ENCODE data around the gene PLA1A.

The PLA1A gene

DNA sequence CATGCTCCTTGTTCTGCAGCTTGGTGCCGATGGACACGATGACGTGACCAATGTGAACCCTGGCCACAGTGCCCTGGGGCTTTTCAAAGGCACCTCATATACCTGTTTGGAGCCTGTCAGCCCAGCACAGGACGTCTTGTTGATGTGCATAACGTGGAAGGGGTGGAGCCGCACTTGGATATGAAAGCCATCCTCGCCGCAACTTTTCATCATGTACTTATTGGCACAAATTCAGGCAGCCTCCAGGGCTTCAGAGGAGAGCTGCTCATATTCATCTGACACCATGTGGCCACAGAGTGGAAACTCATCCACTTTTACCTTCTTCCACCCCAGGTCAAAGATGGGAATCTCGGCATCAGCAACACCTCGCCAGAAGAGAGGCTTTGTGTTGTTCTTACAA is 38.0 kb downstream of the PLA1A start:
- WGBS, 2 donors (ENCODE audit: extremely low coverage in 2 of 2, insufficient read length in 2 of 2, insufficient replicate concordance in 1 of 2): no CpG with 5 or more reads among the region's 10 CpGs
- H2AFZ ChIP-seq (ENCODE audit: low read length): no peak overlapping the region
- no peak overlapping the region for H2BK12ac ChIP-seq (ENCODE audit: low read length)
- no peaks in the 10 kb centered on the region for H3K9me3 ChIP-seq (replicated peaks in 1 of 2; ENCODE audit: control insufficient read depth in 2 of 2, insufficient read depth in 1 of 2, low read depth in 1 of 2, low read length in 2 of 2)
- no peaks in the 10 kb centered on the region for H3K27me3 ChIP-seq (ENCODE audit: control insufficient read depth in 3 of 3, insufficient read depth in 3 of 3, low read depth in 1 of 3, low read length in 3 of 3)
- H3K4me1 ChIP-seq (ENCODE audit: control insufficient read depth in 2 of 2, insufficient read depth in 1 of 2, low read depth in 1 of 2, low read length in 2 of 2): peaks cover 2 to 4% of the 10 kb centered on the region in 2 donors
- H4K91ac ChIP-seq (ENCODE audit: low read depth, low read length, poor library complexity): no peak overlapping the region
- no peak overlapping the region for H4K8ac ChIP-seq (ENCODE audit: low read depth, low read length)
- H3K9ac ChIP-seq (ENCODE audit: low read depth, low read length, poor library complexity): no peak overlapping the region
- H3K18ac ChIP-seq (ENCODE audit: low read length): no peak overlapping the region
- H3K27ac ChIP-seq (replicated peaks; ENCODE audit: low read length): no peak overlapping the region
- H3K79me1 ChIP-seq (ENCODE audit: low read depth, low read length): no peaks in the 10 kb centered on the region
- H3K23ac ChIP-seq (ENCODE audit: low read depth, low read length, poor library complexity): no peak overlapping the region
- no peak overlapping the region for H2BK120ac ChIP-seq (ENCODE audit: low read depth, low read length)
- no peak for DNase-seq (ENCODE audit: low spot score)
- H3K4me2 ChIP-seq (ENCODE audit: insufficient read depth, low read length, poor library complexity, severe bottlenecking): no peak overlapping the region
- H3K36me3 ChIP-seq (replicated peaks in 1 of 2; ENCODE audit: control insufficient read depth in 2 of 2, insufficient read depth in 2 of 2, low read length in 2 of 2): no peaks in the 10 kb centered on the region
- no peak overlapping the region for H2BK15ac ChIP-seq (ENCODE audit: low read length)
- H2AK5ac ChIP-seq (ENCODE audit: low read depth, low read length): no peak overlapping the region
- H3K4ac ChIP-seq (ENCODE audit: low read length): no peak overlapping the region
- H2BK5ac ChIP-seq (ENCODE audit: low read length): no peak overlapping the region
- no peak overlapping the region for H3K14ac ChIP-seq (ENCODE audit: low read length)
- H3K4me3 ChIP-seq (ENCODE audit: low read length in 2 of 2): no peak overlapping the region

DNA sequence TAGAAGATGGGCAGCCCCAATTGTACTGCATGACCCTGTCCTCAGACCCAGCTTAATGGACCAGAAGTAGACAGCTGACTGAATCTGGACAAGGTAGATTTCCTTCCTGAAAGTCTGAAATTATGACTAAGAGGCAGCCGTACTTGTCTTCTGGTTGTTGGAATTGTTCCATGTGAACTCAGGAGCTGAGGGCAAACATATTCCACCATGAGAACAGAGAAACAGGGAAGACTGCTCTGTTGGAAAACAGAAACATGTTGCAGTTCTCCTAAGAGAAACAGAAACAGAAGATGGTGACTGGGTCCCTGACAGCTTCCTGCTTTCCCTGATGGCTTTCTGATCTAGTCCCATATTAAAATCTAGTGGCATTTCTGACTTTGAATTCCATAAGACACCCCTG is 38.6 kb downstream of the PLA1A start:
- no peak overlapping the region for H4K91ac ChIP-seq (ENCODE audit: low read depth, low read length, poor library complexity)
- no peak overlapping the region for H3K18ac ChIP-seq (ENCODE audit: low read length)
- no CpG with 5 or more reads among the region's 1 CpG for WGBS, 2 donors (ENCODE audit: extremely low coverage in 2 of 2, insufficient read length in 2 of 2, insufficient replicate concordance in 1 of 2)
- H4K8ac ChIP-seq (ENCODE audit: low read depth, low read length): no peak overlapping the region
- no peak overlapping the region for H2BK12ac ChIP-seq (ENCODE audit: low read length)
- H3K4ac ChIP-seq (ENCODE audit: low read length): no peak overlapping the region
- no peak overlapping the region for H3K9ac ChIP-seq (ENCODE audit: low read depth, low read length, poor library complexity)
- no peaks in the 10 kb centered on the region for H3K36me3 ChIP-seq (replicated peaks in 1 of 2; ENCODE audit: control insufficient read depth in 2 of 2, insufficient read depth in 2 of 2, low read length in 2 of 2)
- peaks cover 2 to 4% of the 10 kb centered on the region in 2 donors for H3K4me1 ChIP-seq (ENCODE audit: control insufficient read depth in 2 of 2, insufficient read depth in 1 of 2, low read depth in 1 of 2, low read length in 2 of 2)
- H2BK120ac ChIP-seq (ENCODE audit: low read depth, low read length): no peak overlapping the region
- no peak for DNase-seq (ENCODE audit: low spot score)
- no peak overlapping the region for H3K23ac ChIP-seq (ENCODE audit: low read depth, low read length, poor library complexity)
- H3K4me2 ChIP-seq (ENCODE audit: insufficient read depth, low read length, poor library complexity, severe bottlenecking): no peak overlapping the region
- H2AFZ ChIP-seq (ENCODE audit: low read length): peak overlapping the region; percentile 42
- H3K14ac ChIP-seq (ENCODE audit: low read length): no peak overlapping the region
- no peak overlapping the region for H2BK5ac ChIP-seq (ENCODE audit: low read length)
- no peaks in the 10 kb centered on the region for H3K27me3 ChIP-seq (ENCODE audit: control insufficient read depth in 3 of 3, insufficient read depth in 3 of 3, low read depth in 1 of 3, low read length in 3 of 3)
- no peak overlapping the region for H3K27ac ChIP-seq (replicated peaks; ENCODE audit: low read length)
- no peak overlapping the region for H2AK5ac ChIP-seq (ENCODE audit: low read depth, low read length)
- H2BK15ac ChIP-seq (ENCODE audit: low read length): no peak overlapping the region
- H3K4me3 ChIP-seq (ENCODE audit: low read length in 2 of 2): no peak overlapping the region
- no peaks in the 10 kb centered on the region for H3K9me3 ChIP-seq (replicated peaks in 1 of 2; ENCODE audit: control insufficient read depth in 2 of 2, insufficient read depth in 1 of 2, low read depth in 1 of 2, low read length in 2 of 2)
- H3K79me1 ChIP-seq (ENCODE audit: low read depth, low read length): no peaks in the 10 kb centered on the region

DNA sequence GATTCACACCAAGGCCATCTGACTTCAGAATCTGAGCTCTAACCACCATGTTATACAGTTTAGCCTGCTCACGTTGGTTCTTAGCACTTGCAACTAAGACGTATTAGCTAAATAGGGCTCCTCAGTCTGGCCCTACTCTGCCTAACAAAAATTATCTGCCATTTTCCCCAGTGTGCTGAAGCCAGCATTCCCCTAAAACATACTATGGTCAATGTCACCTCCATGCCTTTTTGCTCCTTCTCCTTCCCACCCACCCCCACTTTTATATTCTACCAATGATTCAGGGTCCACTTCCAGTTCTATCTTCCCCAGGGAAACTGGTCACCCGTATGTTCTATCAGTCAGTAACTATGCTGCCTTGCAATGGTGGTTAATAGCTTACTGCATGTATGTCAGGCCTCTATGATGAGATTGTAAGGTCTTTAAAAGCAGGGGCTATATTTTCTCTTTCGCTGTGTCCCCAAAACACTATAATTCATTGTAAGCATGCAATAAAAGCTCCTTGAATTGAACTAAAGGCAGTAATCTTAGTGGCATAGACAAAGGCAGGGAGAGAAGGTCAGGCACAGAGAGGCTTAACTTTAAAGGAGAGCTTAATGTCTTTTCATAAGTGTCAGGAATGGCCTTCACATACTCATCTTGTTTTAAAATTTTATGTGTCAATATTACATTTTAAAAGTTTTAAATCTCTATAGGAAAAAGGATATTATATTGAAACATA is 39.4 kb downstream of the PLA1A start:
- no peak overlapping the region for H4K91ac ChIP-seq (ENCODE audit: low read depth, low read length, poor library complexity)
- H2BK5ac ChIP-seq (ENCODE audit: low read length): no peak overlapping the region
- H3K23ac ChIP-seq (ENCODE audit: low read depth, low read length, poor library complexity): no peak overlapping the region
- H3K27me3 ChIP-seq (ENCODE audit: control insufficient read depth in 3 of 3, insufficient read depth in 3 of 3, low read depth in 1 of 3, low read length in 3 of 3): no peaks in the 10 kb centered on the region
- H2AK5ac ChIP-seq (ENCODE audit: low read depth, low read length): no peak overlapping the region
- WGBS, 2 donors (ENCODE audit: extremely low coverage in 2 of 2, insufficient read length in 2 of 2, insufficient replicate concordance in 1 of 2): no CpG with 5 or more reads among the region's 4 CpGs
- no peak for DNase-seq (ENCODE audit: low spot score)
- no peak overlapping the region for H4K8ac ChIP-seq (ENCODE audit: low read depth, low read length)
- H3K9ac ChIP-seq (ENCODE audit: low read depth, low read length, poor library complexity): no peak overlapping the region
- no peak overlapping the region for H3K4me2 ChIP-seq (ENCODE audit: insufficient read depth, low read length, poor library complexity, severe bottlenecking)
- H3K9me3 ChIP-seq (replicated peaks in 1 of 2; ENCODE audit: control insufficient read depth in 2 of 2, insufficient read depth in 1 of 2, low read depth in 1 of 2, low read length in 2 of 2): no peaks in the 10 kb centered on the region
- no peak overlapping the region for H2BK12ac ChIP-seq (ENCODE audit: low read length)
- H3K4me3 ChIP-seq (ENCODE audit: low read length in 2 of 2): no peak overlapping the region
- no peak overlapping the region for H3K14ac ChIP-seq (ENCODE audit: low read length)
- no peak overlapping the region for H2AFZ ChIP-seq (ENCODE audit: low read length)
- no peak overlapping the region for H2BK15ac ChIP-seq (ENCODE audit: low read length)
- H2BK120ac ChIP-seq (ENCODE audit: low read depth, low read length): no peak overlapping the region
- no peak overlapping the region for H3K27ac ChIP-seq (replicated peaks; ENCODE audit: low read length)
- no peaks in the 10 kb centered on the region for H3K79me1 ChIP-seq (ENCODE audit: low read depth, low read length)
- H3K36me3 ChIP-seq (replicated peaks in 1 of 2; ENCODE audit: control insufficient read depth in 2 of 2, insufficient read depth in 2 of 2, low read length in 2 of 2): peaks cover 0 to 3% of the 10 kb centered on the region in 2 donors
- no peak overlapping the region for H3K18ac ChIP-seq (ENCODE audit: low read length)
- H3K4ac ChIP-seq (ENCODE audit: low read length): no peak overlapping the region
- peaks cover 2 to 4% of the 10 kb centered on the region in 2 donors for H3K4me1 ChIP-seq (ENCODE audit: control insufficient read depth in 2 of 2, insufficient read depth in 1 of 2, low read depth in 1 of 2, low read length in 2 of 2)

DNA sequence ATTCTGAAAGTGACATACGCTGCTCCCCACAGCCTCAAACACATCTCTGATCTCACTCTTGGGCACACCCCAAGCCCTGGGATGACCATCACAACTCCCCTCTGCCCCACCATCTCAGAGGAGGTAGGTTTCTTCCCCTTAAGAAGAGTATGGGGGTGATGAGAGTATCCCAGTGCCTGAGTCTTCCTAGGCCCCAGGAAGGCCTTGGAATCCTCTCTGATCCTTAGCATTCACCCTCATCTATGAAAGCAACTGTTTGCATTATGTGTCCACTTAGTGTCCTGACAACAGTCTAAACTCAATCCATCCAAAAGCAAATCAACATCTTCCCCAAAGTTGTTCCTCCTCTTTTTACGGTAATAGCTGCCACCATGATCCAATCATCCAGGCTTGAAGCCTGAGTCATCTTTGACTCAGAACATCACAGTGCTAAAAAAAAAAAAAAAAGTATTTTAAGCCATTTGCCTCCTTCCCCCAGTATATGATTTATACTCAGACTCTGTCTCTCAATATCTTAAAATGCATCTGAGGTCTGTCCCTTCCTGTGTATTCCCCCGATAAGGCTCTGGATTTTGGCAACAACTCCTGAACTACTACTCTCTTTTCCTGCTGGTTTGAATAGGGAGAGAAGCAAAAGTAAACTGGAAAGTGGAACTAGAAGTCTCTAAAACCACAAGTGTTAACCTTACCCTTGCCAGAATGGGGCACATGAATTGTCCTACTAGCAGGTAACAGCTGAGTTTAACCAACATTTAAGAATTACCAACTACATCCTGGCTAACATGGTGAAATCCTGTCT is 40.2 kb downstream of the PLA1A start:
- Histone ChIP-seq H3K27ac (replicated peaks; ENCODE audit: low read length) (no peak overlapping the region), H4K91ac (ENCODE audit: low read depth, low read length, poor library complexity) (no peak overlapping the region), H2BK5ac (ENCODE audit: low read length) (no peak overlapping the region), H3K79me1 (ENCODE audit: low read depth, low read length) (no peaks in the 10 kb centered on the region), H2AK5ac (ENCODE audit: low read depth, low read length) (no peak overlapping the region), H3K14ac (ENCODE audit: low read length) (no peak overlapping the region), H3K27me3 (ENCODE audit: control insufficient read depth in 3 of 3, insufficient read depth in 3 of 3, low read depth in 1 of 3, low read length in 3 of 3) (peaks cover 0 to 2% (median 0%) of the 10 kb centered on the region in 3 experiments), H3K4me3 (ENCODE audit: low read length in 2 of 2) (no peak overlapping the region), H3K23ac (ENCODE audit: low read depth, low read length, poor library complexity) (no peak overlapping the region), H2AFZ (ENCODE audit: low read length) (no peak overlapping the region), H2BK12ac (ENCODE audit: low read length) (no peak overlapping the region), H3K18ac (ENCODE audit: low read length) (no peak overlapping the region), H3K9ac (ENCODE audit: low read depth, low read length, poor library complexity) (no peak overlapping the region), H3K4me2 (ENCODE audit: insufficient read depth, low read length, poor library complexity, severe bottlenecking) (no peak overlapping the region), H3K36me3 (replicated peaks in 1 of 2; ENCODE audit: control insufficient read depth in 2 of 2, insufficient read depth in 2 of 2, low read length in 2 of 2) (peaks cover 0 to 4% of the 10 kb centered on the region in 2 donors), H4K8ac (ENCODE audit: low read depth, low read length) (no peak overlapping the region), H2BK120ac (ENCODE audit: low read depth, low read length) (no peak overlapping the region), H3K4me1 (ENCODE audit: control insufficient read depth in 2 of 2, insufficient read depth in 1 of 2, low read depth in 1 of 2, low read length in 2 of 2) (peaks cover 2 to 4% of the 10 kb centered on the region in 2 donors), H2BK15ac (ENCODE audit: low read length) (no peak overlapping the region), H3K4ac (ENCODE audit: low read length) (no peak overlapping the region), H3K9me3 (replicated peaks in 1 of 2; ENCODE audit: control insufficient read depth in 2 of 2, insufficient read depth in 1 of 2, low read depth in 1 of 2, low read length in 2 of 2) (no peaks in the 10 kb centered on the region)
- WGBS, 2 donors (ENCODE audit: extremely low coverage in 2 of 2, insufficient read length in 2 of 2, insufficient replicate concordance in 1 of 2): no CpG with 5 or more reads among the region's 3 CpGs
- no peak for DNase-seq (ENCODE audit: low spot score)

Data from neuronal stem cell (in vitro differentiated cells).